Brain microvascular endothelial cell (primary cell): ENCODE measurements around the gene ORC5.

Experiments used
- DNase-seq: peaks from one replicate; pipeline ENCODE4 v3.0.0-alpha.2; 2020
- H3K27ac ChIP-seq: fragments of 250-450 bp; sonication (Bioruptor Pico); 2 replicates; pipeline ENCODE4 v1.5.1; 2020; ENCODE audit warnings: mild to moderate bottlenecking, moderate library complexity
- H3K27me3 ChIP-seq: fragments of 250-450 bp; sonication (Bioruptor Pico); replicated peaks from 2 replicates; pipeline ENCODE4 v1.5.1; 2020; ENCODE audit warnings: mild to moderate bottlenecking
- H3K36me3 ChIP-seq: fragments of 250-450 bp; sonication (Bioruptor Pico); replicated peaks from 2 replicates; pipeline ENCODE4 v1.5.1; 2020; ENCODE audit warnings: mild to moderate bottlenecking
- H3K4me3 ChIP-seq: 2 replicates; pipeline ENCODE4 v1.5.1; 2011; ENCODE audit warnings: low read depth, mild to moderate bottlenecking, control low read depth, low read length, moderate library complexity
- CTCF ChIP-seq: IDR thresholded peaks from 2 replicates; pipeline ENCODE4 v1.5.1; 2011; ENCODE audit warnings: low read depth, mild to moderate bottlenecking, moderate library complexity, low read length, control low read depth, inconsistent platforms; ENCODE audit errors: missing control alignments
- in situ Hi-C: cut with HindIII; loops from 2 replicates; pipeline ENCODE4 v1.10.0; 2017; ENCODE audit warnings: low sequenced_read_pairs, low pct_ligation_motif_present

Gene ORC5

DNA sequence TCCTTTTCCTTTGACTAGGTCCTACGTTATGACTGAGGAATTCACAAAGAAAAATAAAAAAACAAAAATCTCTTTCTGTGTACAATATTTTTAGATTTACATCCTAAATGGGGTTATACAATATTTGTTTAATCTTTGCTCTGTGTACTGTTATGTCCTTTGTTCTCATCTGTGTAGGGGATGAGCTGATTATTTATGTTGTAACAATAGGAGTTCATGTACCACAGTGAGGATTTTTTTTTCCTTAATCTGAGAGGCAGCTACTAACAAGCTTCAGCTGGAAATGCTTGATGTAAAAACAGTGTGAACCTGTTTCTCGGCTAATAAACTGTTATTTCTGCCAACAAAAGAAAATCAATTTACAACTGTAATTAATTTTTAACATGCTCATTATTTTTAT, 58.0 kb downstream of the ORC5 start:
- no peak for TF ChIP-seq CTCF
- H3K36me3 ChIP-seq: no peaks in the 10 kb centered on the region
- H3K27ac ChIP-seq: no peak overlapping the region
- in situ Hi-C loops: no loop called here
- no peak overlapping the region for H3K4me3 ChIP-seq
- no peak for DNase-seq
- no peaks in the 10 kb centered on the region for H3K27me3 ChIP-seq

GRCh38 chr7:104142147-104142546, 65.7 kb downstream of the ORC5 start:
- H3K4me3 ChIP-seq: no peak overlapping the region
- no peaks in the 10 kb centered on the region for H3K27me3 ChIP-seq
- H3K27ac ChIP-seq: no peak overlapping the region
- in situ Hi-C loops: no loop called here
- TF ChIP-seq CTCF: no peak
- DNase-seq: no peak
- H3K36me3 ChIP-seq: no peaks in the 10 kb centered on the region

- Histone ChIP-seq H3K4me3 (no peak overlapping the region), H3K27me3 (no peaks in the 10 kb centered on the region), H3K27ac (no peak overlapping the region), H3K36me3 (no peaks in the 10 kb centered on the region)
- DNase-seq: peak; percentile 60
- in situ Hi-C loops: no loop called here
- no peak for TF ChIP-seq CTCF
Measured at GRCh38 chr7:104137971-104138370, 69.8 kb downstream of the ORC5 start.

- no peak for TF ChIP-seq CTCF
- in situ Hi-C loops: no loop called here
- no peaks in the 10 kb centered on the region for H3K36me3 ChIP-seq
- H3K27ac ChIP-seq: no peak overlapping the region
- no peak for DNase-seq
- no peak overlapping the region for H3K4me3 ChIP-seq
- no peaks in the 10 kb centered on the region for H3K27me3 ChIP-seq
Measured at GRCh38 chr7:104137511-104137910, 70.3 kb downstream of the ORC5 start.

DNA sequence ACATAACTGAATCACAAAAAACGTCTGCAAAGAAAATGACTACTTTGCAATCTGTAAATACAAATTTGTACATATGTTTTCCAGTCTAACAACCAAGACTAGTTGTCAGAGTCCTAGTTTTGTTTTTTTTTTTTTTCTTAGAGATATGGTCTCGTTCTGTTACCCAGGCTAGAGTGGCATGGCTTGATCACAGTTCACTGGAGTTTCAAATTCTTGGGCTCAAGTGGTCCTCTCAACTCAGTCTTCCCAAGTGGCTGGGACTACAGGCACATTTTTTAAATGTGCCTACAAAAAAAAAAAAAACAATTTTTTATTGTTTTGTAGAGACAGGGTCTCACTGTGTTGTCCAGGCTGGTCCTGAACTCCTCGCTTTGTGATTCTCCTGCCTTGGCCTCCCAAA, 70.8 kb downstream of the ORC5 start:
- no peak for DNase-seq
- H3K36me3 ChIP-seq: no peaks in the 10 kb centered on the region
- H3K4me3 ChIP-seq: no peak overlapping the region
- in situ Hi-C loops: no loop called here
- no peak overlapping the region for H3K27ac ChIP-seq
- no peak for TF ChIP-seq CTCF
- H3K27me3 ChIP-seq: no peaks in the 10 kb centered on the region

- DNase-seq: no peak
- H3K36me3 ChIP-seq: no peaks in the 10 kb centered on the region
- in situ Hi-C loops: no loop called here
- no peak for TF ChIP-seq CTCF
- no peaks in the 10 kb centered on the region for H3K27me3 ChIP-seq
- H3K4me3 ChIP-seq: no peak overlapping the region
- no peak overlapping the region for H3K27ac ChIP-seq
Measured at GRCh38 chr7:104136561-104136960, 71.3 kb downstream of the ORC5 start.
